ENCODE data around the gene GLG1.
"Not testable (repeated sequence)": the region's sequence is repeated elsewhere in the genome, so short reads cannot be mapped to it uniquely, and the experiment has no call there.

DNA sequence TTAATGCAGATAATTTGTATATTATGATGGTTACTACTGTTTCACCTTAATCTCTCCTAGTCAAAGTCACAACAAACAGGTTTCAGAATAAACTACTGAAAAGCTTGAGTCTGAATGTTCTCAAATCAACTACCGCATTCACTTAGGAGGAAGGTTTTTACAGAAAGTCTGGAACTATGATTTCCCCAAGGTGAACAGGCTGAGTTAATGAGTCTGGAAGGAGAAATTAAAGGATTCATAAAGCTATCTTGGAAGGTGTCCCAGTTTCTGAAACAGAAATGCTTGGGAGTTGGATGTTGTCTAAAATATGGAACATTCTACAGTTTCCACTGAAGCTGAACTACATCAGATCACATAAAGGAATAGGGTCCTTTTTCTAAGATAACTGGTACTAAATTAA is 69.2 kb downstream of the GLG1 start:
- TF ChIP-seq, protein P1, sequence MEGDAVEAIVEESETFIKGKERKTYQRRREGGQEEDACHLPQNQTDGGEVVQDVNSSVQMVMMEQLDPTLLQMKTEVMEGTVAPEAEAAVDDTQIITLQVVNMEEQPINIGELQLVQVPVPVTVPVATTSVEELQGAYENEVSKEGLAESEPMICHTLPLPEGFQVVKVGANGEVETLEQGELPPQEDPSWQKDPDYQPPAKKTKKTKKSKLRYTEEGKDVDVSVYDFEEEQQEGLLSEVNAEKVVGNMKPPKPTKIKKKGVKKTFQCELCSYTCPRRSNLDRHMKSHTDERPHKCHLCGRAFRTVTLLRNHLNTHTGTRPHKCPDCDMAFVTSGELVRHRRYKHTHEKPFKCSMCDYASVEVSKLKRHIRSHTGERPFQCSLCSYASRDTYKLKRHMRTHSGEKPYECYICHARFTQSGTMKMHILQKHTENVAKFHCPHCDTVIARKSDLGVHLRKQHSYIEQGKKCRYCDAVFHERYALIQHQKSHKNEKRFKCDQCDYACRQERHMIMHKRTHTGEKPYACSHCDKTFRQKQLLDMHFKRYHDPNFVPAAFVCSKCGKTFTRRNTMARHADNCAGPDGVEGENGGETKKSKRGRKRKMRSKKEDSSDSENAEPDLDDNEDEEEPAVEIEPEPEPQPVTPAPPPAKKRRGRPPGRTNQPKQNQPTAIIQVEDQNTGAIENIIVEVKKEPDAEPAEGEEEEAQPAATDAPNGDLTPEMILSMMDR (IDR thresholded peaks at IDR 0.05; ENCODE audit: poor library complexity, severe bottlenecking) = not testable (repeated sequence)
- TF ChIP-seq, protein P2, sequence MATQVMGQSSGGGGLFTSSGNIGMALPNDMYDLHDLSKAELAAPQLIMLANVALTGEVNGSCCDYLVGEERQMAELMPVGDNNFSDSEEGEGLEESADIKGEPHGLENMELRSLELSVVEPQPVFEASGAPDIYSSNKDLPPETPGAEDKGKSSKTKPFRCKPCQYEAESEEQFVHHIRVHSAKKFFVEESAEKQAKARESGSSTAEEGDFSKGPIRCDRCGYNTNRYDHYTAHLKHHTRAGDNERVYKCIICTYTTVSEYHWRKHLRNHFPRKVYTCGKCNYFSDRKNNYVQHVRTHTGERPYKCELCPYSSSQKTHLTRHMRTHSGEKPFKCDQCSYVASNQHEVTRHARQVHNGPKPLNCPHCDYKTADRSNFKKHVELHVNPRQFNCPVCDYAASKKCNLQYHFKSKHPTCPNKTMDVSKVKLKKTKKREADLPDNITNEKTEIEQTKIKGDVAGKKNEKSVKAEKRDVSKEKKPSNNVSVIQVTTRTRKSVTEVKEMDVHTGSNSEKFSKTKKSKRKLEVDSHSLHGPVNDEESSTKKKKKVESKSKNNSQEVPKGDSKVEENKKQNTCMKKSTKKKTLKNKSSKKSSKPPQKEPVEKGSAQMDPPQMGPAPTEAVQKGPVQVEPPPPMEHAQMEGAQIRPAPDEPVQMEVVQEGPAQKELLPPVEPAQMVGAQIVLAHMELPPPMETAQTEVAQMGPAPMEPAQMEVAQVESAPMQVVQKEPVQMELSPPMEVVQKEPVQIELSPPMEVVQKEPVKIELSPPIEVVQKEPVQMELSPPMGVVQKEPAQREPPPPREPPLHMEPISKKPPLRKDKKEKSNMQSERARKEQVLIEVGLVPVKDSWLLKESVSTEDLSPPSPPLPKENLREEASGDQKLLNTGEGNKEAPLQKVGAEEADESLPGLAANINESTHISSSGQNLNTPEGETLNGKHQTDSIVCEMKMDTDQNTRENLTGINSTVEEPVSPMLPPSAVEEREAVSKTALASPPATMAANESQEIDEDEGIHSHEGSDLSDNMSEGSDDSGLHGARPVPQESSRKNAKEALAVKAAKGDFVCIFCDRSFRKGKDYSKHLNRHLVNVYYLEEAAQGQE (IDR thresholded peaks at IDR 0.05; ENCODE audit: borderline replicate concordance) = not testable (repeated sequence)
- TF ChIP-seq POLR2AphosphoS5 (IDR thresholded peaks at IDR 0.05) = not testable (repeated sequence)

Data from neural cell (in vitro differentiated cells).